HG02840 (cell line): Measurements from ENCODE around the gene CEP76.

Experiments used
- ATAC-seq: cut with Tn5 transposase; IDR thresholded peaks from one replicate; pipeline ENCODE4 v1.9.1; 2021; ENCODE audit warnings: mild to moderate bottlenecking, moderate library complexity, moderate number of reproducible peaks; ENCODE audit not compliant: unreplicated experiment, low FRiP score

CEP76 gene

DNA sequence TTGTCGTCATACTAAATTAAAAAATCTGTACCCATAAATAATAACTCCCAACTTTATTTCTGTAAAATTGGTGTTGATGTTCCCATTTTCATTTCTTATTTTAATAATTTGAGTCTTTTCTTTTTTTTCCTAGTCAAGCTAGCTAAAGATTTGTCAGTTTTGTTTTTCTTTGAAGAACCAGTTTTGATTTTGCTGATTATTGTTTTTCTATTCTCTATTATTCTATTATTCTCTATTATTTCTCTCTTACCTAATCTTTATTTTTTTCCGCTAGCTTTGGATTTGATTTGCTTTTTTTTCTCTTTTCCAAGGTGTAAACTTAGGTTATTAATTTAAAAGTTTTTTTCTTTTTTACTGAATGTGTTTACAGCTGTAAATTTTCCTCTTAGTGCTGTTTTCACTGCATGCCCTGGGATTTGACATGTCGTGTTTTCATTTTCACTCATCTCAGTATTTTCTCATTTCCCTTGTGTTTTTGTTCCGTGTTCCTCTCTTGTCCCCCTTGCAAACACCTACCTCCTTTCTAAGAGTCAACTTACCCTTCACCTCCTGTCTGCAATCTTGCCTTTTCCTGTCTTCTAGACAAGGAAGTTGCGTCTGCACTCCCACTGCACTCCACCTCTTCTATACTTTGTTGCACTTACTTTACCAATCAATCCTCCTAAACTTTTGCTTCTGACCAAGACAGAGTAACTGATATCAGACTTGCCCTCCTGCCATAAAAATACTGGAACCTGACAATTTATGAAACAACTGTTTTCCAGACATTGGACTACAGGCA, 19.2 kb upstream of the CEP76 start:
- no peak for ATAC-seq

DNA sequence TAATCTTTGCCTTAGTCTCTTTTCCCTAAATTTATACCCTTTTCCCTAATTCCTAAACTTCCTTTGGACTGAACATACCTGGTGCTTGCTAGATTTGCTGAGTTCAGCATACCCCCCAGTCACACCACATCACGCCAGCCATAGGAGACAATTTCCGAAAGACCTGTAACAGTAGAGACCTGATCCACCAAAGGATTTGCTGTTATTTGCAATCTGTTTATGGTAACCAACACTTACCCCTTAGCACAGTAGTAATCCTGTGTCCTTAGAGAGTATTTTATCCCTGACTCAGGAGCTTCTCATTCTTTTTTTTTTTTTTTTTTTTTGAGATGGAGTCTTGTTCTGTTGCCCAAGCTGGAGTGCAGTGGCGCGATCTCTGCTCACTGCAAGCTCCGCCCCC, 8.9 kb upstream of the CEP76 start:
- no peak for ATAC-seq

DNA sequence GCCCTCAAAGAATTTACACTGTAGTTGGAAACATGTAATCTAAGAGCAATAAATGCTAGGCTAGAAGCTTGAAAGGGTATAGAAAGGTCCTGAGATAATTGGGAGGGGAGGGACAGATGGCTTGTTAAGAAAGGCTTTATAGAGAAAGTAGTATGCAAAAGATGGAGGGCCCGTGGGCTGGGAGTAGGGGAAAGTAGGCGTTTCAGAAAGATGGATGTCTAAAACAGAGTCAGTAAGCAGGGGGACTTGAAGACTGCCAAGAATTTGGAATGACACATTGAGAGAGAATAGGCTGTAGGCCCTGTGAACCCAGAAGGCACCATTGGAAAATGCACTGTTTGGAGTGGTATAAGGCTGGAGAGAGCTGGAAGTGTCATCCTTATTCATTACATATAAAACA, 1.1 kb upstream of the CEP76 start:
- ATAC-seq: no peak

DNA sequence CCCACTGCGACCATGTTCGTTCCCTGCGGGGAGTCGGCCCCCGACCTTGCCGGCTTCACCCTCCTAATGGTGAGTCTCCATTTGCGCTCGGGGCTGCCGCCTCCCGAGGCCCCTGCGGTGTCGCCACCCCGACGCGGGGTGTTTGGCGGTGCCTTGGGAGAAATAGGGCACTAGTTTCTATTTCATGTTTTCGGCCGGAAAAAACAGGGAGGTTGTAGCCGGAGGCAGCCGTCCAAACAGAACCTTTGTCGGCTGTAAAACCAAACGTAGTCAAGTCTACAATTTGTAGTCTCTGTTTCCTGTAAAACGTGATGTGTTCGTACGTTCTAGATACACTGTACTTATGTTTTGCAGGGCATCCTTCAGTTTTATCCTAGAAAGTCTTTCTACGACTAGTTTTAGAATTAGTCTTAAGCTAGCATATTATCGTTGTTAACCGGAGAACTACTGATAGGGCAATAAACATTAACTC, 609 bp upstream of the CEP76 start:
- ATAC-seq: no peak

DNA sequence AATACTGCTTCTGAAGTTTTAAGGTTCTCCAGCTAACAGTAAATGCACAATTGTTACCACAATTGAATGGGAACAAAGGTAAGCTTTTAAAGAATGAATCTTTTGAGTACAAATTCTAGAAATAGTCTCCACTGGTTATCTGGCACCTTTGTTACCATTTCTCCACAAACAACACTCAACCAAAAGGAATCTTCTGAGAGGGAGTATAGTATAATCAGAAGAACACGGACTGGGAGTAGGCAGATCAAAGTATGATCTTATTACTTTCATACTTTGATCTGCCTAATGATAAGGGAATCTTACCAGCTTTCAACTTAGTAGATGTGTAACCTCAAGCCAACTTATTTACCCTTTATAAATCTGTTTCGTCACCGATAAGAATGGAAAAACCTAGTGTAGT, 1.4 kb downstream of the CEP76 start:
- ATAC-seq: no peak

DNA sequence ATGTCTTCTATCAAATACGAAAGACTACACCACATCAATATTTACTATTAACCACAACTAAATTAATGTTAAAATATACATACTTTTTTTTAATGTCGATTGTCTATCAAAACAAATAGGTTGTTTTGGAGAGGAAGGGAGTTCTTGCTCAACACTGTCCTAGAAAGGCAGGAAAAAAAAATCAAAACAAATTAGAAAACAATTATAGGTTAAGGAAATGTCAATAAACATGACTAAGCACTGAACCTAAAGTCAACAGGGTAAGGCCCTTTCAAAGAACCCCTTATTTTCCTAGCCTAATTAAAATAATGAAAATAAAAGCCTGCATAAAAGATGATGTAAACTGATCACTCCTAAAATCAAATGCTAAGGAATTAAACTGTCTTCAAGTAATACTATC, 2.8 kb downstream of the CEP76 start:
- ATAC-seq: no peak

DNA sequence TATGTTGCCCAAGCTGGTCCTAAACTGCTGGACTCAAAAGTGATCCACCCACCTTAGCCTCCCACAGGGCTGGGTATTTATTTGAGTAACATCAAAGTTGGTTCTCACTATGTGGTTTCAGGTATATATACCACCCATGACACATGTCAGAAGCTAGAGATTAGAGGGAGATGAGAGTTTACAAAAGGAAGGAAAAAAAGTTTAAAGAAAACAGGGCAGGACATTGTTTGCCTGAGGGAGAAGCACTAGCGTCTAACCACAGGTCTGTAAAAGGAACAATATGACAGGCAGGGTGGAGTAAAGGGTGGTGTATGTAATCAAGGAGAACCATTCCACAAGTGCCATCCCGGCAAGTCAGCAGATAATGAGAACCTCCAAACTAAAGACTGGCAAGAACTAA, 8.5 kb downstream of the CEP76 start:
- ATAC-seq: no peak

DNA sequence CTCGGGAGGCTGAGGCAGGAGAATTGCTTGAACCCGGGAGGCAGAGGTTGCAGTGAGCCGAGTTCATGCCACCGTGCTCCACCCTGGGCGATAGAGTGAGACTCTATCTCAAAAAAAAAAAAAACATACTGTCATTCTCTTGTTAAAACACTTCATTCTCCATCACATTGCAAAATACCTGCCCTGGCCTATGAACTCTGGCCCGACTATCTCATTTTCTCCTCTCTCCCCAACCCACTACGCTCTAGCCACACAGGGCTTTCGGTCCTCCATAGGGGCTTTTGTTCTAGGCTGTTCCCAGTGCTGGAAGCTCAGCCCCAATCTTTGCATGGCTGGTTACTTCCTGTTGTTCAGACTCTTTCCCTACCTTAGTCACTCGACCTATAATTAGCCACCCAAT, 10.3 kb downstream of the CEP76 start:
- no peak for ATAC-seq

DNA sequence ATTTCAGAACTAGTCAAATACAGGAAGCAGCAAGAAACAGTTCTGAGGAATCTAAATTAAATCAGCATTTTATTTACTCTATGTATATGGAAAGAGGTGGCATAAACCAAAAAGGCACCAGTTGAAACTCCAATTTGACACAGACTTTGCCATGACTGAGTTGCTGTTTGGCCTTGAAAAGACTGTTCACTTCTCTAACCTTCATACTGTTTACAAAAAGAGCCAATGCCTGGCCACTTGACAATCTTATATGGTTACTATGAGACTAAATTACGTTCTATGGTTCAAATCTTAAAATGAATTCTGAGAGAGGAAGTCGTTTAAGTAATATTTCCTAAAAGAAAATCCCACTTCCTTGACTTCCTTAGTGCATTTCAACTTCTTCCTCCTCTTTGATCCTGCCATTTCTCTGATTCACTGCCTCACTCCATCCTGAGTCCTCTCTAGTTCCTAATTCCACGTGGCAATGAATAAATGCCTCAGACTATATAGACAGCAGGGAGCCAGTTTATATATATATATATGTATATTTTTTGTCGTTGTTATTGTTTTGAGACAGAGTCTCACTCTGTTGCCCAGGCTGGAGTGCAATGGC, 13.2 kb downstream of the CEP76 start:
- no peak for ATAC-seq

DNA sequence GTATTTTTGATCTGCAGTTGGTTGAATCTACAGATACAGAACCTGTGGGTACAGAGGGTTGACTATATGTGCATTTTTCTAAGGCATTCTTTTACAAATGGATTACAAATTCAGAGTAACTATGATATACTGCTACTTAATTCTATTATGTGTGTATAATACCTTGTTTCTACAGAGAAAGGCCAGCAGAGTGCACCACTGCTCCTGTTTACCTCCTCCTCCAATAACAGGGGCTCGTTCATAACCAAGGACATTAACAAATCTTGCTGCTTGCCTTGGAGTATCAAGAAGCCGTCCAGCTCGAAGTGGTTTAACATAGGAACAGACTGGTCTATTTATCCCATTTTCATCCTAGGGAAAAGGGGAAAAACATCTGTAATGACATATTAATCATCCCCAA, 16.4 kb downstream of the CEP76 start:
- ATAC-seq: no peak

DNA sequence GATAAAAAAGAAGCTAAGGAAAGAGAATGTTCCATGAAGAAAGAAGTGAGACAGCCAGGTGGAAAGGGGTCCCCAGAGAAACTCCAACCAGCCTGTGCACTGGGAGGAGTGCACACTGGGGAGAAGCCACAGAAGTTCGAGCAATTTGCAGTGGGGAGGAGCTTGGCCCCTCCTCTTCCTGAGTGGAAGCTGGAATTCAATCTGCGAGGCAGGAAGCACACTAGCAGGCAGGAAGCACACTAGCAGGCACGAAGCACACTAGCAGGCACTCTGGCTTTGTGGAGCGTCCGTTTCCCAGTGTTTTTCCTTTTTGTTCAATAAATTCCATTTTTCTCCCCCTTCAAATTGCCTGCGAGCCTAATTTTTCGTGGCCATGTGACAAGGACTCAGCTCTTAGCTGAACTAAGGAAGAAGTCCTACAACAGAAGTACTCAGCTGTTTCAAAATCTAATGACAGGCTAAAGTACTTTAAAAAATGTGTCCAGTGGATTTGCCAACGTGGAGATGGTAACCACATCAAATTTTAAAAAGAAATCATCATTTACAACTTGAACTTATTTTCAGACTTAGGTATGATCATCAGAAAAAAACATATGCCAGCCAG, 23.2 kb downstream of the CEP76 start:
- ATAC-seq: no peak

DNA sequence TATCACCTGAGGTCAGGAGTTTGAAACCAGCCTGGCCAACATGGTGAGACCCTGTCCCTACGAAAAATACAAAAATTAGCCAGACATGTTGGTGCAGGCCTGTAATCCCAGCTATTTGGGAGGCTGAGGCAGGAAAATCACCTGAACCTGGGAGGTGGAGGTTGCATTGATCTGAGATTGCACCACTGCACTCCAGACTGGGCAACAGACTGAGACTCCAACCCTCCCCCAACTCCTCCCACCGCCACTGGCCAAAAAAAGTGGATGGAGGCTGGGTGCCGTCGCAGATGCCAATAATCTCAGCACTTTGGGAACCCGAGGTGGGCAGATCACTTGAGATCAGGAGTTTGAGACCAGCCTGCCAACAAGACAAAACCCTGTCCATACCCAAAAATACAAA, 34.5 kb downstream of the CEP76 start:
- no peak for ATAC-seq

DNA sequence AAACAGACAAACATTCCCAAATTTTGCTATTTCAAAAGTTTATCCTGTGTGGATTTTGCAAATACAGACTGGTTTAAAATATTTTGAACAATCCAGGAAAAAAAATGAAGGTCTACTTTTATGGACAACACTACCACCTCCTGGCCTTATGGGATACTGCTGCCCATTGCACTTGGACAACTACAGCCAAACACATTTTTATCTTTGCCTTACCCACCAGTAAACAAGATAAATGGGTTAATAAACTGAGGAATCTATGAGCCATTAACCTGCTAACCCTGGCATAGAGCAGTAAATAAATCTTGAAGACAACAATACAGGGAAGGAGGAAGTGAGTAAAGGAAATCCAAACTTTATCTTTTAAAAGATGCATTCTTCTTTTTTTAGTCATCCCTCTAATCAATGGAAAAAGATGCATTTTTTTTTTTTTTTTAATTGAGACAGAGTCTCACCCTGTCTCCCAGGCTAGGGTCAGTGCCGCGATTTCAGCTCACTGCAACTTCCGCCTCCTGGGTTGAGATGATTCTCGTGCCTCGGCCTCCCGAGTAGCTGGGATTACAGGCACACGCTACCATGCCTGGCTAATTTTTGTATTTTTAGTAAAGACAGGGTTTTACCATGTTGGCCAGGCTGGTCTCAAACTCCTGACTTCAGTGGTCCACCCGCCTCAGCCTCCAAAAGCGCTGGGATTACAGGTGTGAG, 42.5 kb downstream of the CEP76 start:
- ATAC-seq: no peak

DNA sequence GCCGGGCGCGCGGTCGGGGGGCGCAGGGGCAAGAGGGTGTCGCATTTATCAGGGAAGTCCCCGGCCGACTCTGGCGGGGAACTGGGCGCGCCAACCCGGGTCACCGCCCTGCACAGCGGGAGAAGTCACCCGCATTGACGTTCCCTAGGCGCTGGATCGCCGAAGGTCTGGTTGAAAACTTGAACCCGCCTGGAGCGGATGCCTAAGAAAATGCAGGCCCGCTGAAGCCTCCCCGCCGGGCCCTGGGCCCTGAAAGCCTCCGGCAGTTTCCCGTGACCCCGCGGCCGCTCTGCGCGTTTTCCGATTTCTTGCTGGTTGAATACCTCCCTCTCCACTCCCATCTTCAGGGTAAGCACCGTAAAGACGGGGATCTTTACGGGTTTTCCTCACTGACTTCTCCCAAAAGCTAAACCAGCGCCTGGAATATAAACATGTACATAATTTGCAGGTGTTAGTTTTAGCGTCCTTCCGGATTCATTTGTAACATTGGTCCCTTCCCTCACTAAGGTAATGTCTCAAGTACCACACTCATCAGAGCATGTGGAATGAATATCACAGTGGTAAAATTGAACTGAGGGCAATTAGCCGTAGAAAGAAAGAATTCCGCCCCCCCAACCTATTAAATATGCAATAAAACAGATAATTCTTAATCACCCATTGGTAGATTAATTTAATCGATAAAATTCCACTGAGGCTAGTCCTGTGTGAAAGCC, 43.9 kb downstream of the CEP76 start:
- ATAC-seq: peak; percentile 27

DNA sequence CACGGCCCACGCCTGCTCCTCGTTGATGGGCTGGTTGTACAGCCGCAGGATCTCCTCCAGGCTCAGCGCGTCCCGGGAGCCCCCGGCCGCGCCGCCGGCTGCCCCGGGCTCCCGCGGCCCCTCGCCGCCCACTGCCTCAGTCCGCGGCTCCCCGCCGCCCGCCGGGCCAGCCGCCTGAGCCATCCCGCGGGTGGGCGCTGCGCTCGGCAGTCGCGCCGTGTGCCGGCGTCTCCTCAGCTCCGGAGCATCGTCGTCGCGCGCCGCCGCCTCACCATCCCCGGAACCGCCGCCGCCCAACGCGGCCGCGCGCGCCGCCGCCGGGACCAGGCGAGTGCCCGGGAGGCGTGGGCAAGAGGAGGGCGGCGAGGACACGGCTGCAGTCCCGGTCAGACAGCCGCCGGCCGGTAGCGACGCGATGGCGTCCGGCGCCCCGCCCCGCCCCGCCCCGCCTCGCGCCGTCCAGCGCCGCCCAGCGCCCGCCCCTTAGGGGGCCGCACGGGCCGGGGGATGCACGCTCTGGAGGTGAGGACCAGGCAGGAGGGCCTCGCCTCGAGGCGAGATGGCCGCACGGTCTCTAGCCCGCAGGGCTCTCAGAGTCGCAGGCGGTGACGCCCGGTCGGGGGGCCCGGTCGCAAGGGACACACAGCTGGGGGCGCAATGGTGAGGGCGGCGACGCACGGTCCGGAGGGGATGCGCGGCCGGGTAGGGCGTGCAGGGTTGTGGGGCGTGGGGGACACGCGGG, 44.7 kb downstream of the CEP76 start, which contains the start of gene SPIRE1:
TSS of gene SPIRE1 (minus strand) at position 424 of the 742 bp plus-strand sequence. CDS start at position 183, 241 bp downstream.
- peak; percentile 46 for ATAC-seq

DNA sequence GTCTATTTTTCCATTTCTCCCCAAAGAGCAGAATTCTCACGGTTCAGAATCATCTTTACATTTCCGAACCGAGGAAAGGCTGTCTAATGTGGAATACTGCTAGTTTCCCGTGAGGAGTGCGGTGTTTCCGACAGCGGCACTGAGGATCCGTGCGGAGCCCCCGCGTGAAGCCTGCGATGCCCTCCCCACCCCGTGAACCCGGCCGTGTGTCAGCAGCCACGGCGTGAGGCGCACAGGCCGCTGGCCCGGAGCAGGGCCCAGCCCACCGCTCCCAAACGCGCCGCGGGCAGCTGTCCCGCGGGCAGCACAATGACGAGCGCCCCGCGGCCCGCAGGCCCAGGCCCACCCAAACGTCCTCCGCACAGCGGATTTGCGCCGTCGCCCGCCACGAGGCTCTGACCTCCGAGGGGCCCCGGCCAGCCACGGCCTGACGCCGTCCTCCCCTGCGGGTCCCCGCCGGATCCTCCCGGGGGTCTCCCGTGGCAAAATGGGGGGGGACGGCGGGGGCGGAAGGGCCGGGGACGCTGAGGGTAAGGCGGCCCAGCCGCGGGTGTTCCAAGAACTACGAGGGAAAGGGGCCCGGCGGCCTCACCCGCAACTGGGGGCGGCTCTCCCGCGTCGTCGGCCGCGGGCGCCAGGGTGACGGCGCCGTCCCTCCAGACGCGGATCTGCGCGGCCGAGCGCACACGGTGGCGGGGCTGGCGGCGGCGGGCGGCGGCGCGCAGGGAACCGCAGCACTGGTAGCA, 45.4 kb downstream of the CEP76 start:
- peak; percentile 33 for ATAC-seq

DNA sequence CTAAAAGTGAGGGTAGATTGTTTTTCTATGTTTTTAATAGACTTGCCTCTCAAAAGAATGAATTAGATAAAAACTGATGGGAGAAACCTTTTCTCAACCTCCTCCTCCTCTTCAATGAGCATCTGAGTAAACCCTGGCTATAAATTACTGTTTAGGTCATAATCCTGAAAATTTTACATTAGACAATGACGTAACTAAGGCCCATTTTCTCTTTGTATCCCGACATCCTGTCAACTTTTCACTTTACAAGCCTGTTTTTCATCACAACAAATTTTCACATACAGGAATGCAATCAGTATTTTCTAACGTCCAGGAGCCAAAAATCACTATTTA, 46.0 kb downstream of the CEP76 start:
- no peak for ATAC-seq

DNA sequence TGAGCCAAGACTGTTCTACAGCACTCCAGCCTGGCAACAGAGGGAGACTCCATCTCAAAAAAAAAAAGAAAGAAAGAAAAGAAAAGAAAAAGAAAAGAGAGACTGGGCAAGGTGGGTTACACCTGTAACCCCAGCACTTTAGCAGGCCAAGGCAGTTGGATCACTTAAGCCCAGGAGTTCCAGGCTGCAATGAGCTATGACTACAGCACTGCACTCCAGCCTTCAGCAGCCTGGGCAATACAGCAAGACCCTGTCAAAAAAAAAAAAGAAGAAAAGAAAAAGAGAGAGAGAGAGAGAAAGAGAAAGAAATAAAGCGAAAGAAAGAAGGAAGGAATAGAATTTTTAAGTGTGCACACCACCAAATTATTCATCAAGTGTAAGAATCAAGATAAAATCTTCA, 47.6 kb downstream of the CEP76 start:
- ATAC-seq: no peak

DNA sequence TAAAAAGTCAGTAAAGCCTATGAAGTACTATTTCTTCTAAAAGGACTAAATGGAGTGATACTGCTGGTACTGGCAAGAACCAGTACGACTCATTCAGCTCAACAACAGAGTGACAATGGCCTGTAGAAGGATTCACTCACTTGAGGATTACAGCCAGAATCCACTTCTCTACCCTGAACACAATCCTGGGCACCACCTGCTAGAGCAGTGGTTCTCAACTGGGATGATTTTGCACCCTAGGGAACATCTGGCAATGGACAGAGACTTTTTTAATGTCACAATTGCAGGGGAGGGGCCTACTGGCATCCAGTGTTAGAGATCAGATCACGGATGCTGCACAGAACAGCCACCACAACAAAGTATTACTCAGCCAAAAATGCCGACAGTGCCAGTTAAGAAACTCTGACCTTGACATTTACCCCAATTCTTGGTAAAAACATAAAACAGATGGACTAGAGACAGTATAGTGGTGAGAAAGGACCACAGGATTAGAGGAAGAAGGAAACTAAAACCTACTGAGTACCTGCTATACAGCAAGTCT, 49.6 kb downstream of the CEP76 start:
- no peak for ATAC-seq
